A673 (cell line): ENCODE data around the gene RPRD1B. TPM values are rescaled to one million over a fixed set of nuclear protein-coding genes. Genes with fewer than 3 reads are reported as not detected.

Experiments used
- BruUV-seq: library from RNA; stranded (reverse); fragments of 400-500 nt; replicated peaks from 2 replicates; lab custom pipeline; 2021; lab: Mats Ljungman, UMichigan
- CTCF ChIA-PET: fragments of 300-600 bp; sonication (Branson Sonifier 250); formaldehyde crosslinking; loops from one replicate; lab custom pipeline; 2022; ENCODE audit warnings: antibody characterized with exemption; lab: Charles Lee
- POLR2A ChIA-PET: fragments of 300-600 bp; sonication (Branson Sonifier 250); formaldehyde crosslinking; loops from one replicate; lab custom pipeline; 2022; ENCODE audit warnings: antibody characterized with exemption; ENCODE audit not compliant: low non-redundant PET; lab: Charles Lee
- DNase-seq: peaks from one replicate; pipeline ENCODE4 v3.0.0-alpha.2; 2015; ENCODE audit warnings: low spot score
- H3K27ac ChIP-seq: fragments of 200-600 bp; sonication (generic); 2 replicates; pipeline ENCODE4 v1.5.1; 2016; ENCODE audit warnings: mixed run types, low read depth, mild to moderate bottlenecking, mixed read lengths, antibody characterized with exemption, low read length; ENCODE audit not compliant: poor library complexity, severe bottlenecking
- H3K27me3 ChIP-seq: fragments of 200-600 bp; sonication (generic); replicated peaks from 2 replicates; pipeline ENCODE4 v1.6.1; 2017; ENCODE audit warnings: mixed run types, low read depth, mild to moderate bottlenecking, mixed read lengths, antibody characterized with exemption, low read length; ENCODE audit not compliant: insufficient read depth, poor library complexity
- H3K36me3 ChIP-seq: fragments of 200-600 bp; sonication (generic); 2 replicates; pipeline ENCODE4 v1.6.1; 2016; ENCODE audit warnings: mixed run types, mild to moderate bottlenecking, mixed read lengths, antibody characterized with exemption, low read length; ENCODE audit not compliant: insufficient read depth, poor library complexity, severe bottlenecking
- H3K4me1 ChIP-seq: fragments of 200-600 bp; sonication (generic); 2 replicates; pipeline ENCODE4 v1.6.1; 2017; ENCODE audit warnings: mixed run types, mild to moderate bottlenecking, mixed read lengths, antibody characterized with exemption, low read length; ENCODE audit not compliant: insufficient read depth, poor library complexity, severe bottlenecking
- H3K4me3 ChIP-seq: fragments of 200-600 bp; sonication (generic); 2 replicates; pipeline ENCODE4 v1.5.1; 2016; ENCODE audit warnings: low read depth, mixed run types, mild to moderate bottlenecking, mixed read lengths, low read length; ENCODE audit not compliant: poor library complexity, severe bottlenecking
- H3K9me3 ChIP-seq: fragments of 200-600 bp; sonication (generic); 2 replicates; pipeline ENCODE4 v1.6.1; 2016; ENCODE audit warnings: mixed run types, low read depth, mild to moderate bottlenecking, mixed read lengths, antibody characterized with exemption, low read length; ENCODE audit not compliant: poor library complexity, severe bottlenecking
- EZH2 ChIP-seq: fragments of 200-600 bp; sonication (generic); IDR thresholded peaks from 2 replicates; pipeline ENCODE4 v1.6.1; 2017; ENCODE audit warnings: borderline replicate concordance, low read depth, mild to moderate bottlenecking, mixed read lengths, antibody characterized with exemption, low read length; ENCODE audit not compliant: poor library complexity, severe bottlenecking
- intact Hi-C: fragments of 100-400 bp; cut with micrococcal nuclease; formaldehyde crosslinking; loops from one replicate; pipeline ENCODE4 v1.10.0; 2022; ENCODE audit not compliant: unreplicated experiment
- total RNA-seq: library from RNA; stranded (reverse); gene quantifications from 2 replicates; pipeline ENCODE4 v1.2.3, GENCODE V29; 2021
- TF ChIP-seq, protein P1 (sequence below): fragments of 300-800, 200-600 bp; sonication (generic); conservative IDR thresholded peaks from 2 replicates; pipeline ENCODE4 v1.5.1; 2017; ENCODE audit warnings: low read depth, mild to moderate bottlenecking, antibody characterized with exemption, low read length, moderate library complexity, mixed read lengths

Gene RPRD1B
- total RNA-seq, 1 experiment from 2014 or later = 36.1 TPM

DNA sequence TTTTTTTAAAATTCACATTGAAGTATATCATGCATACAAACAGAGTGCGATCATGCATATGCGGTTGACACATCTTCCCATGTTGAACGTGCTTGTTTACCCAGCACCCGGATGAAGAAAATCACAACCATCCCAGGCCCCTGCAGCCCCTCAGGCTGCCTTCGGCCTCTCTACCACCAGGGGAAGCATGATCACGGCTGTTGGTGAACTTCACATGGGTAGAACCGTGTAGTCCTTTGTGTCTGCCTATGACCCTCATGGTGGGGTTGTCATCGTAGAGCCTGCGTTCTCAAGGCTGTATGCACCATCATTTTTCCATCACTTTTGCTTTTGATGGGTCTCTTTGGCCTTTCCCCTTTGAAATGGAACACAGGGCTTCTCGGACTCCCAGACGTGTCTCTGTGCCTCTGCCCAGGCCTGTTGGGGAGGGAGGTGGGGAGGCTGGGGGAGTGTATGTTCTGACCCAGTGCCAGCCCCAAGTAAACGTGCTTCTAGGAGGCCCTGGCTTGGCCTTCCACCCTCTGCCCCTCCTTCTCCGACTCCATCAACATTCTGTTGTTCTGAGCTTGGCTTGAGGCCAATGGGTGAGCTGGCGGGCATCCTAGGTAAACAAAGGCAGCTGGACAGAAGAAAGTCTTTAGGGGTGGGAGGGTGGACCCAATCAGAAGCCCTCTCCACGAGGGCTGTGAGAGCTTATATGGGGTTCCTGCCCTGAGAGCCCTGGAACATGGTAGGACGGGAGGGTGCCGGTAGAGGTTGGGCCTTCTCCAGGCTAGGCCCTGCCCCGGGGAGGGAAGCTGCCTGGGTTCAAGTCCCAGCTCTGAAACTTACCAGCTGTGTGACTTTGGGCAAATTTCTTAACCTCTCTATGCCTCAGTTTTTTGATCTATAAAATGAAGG, 91.9 kb downstream of the RPRD1B start:
- Histone ChIP-seq H3K4me3 (no peak overlapping the region), H3K27ac (no peak overlapping the region), H3K27me3 (no peaks in the 10 kb centered on the region), H3K36me3 (no peaks in the 10 kb centered on the region), H3K4me1 (no peaks in the 10 kb centered on the region), H3K9me3 (no peaks in the 10 kb centered on the region)
- BruUV-seq = no TSS peak
- intact Hi-C loops = no loop called here
- TF ChIP-seq, protein P1, sequence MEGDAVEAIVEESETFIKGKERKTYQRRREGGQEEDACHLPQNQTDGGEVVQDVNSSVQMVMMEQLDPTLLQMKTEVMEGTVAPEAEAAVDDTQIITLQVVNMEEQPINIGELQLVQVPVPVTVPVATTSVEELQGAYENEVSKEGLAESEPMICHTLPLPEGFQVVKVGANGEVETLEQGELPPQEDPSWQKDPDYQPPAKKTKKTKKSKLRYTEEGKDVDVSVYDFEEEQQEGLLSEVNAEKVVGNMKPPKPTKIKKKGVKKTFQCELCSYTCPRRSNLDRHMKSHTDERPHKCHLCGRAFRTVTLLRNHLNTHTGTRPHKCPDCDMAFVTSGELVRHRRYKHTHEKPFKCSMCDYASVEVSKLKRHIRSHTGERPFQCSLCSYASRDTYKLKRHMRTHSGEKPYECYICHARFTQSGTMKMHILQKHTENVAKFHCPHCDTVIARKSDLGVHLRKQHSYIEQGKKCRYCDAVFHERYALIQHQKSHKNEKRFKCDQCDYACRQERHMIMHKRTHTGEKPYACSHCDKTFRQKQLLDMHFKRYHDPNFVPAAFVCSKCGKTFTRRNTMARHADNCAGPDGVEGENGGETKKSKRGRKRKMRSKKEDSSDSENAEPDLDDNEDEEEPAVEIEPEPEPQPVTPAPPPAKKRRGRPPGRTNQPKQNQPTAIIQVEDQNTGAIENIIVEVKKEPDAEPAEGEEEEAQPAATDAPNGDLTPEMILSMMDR = no peak
- TF ChIP-seq EZH2 = no peak
- no peak for DNase-seq
- POLR2A ChIA-PET = interaction anchor here (0.5 to 0.6 kb wide), 2 partner anchors 195 to 476 kb away, joined by 3 to 4 read pairs; no protein-coding TSS in a partner anchor
- CTCF ChIA-PET = no interaction called here

DNA sequence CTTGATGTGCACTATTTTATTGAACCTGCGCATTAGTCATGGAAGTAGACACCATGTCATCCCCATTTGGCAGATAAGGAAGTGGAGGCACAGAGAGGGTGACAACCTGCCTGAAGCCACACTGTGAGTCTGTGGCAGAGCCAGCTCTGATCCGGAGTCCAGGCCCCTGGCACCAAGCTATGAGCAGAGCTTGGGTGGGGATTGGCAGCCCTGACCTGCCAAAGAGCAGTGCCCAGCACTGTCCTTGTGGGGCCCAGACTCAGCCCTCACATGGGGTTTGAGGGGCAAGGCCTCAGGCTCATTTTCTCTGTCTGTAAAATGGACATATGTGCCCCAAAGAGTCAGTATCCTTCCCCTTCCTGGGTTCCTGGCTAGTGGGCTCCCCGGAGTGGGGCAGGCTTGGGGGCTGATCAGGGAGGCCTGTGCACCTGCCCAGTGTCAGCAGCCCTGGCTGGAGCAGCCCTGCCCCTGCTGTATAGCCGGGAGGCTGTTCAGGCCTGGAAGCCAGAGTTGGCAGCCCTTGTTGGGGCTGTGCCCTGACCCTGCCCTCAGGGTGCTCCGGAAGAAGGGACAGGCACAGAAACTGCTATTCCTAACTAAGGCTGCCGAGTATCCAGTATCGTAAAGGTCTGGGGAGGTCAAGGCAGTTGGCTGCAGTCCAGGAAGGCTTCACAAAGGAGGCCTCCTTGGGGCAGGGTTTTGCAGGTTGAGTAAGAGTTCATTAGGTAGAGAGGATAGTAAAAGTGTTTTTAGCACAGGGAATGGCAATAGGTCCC, 92.8 kb downstream of the RPRD1B start:
- Histone ChIP-seq H3K36me3 (no peaks in the 10 kb centered on the region), H3K4me3 (no peak overlapping the region), H3K27ac (no peak overlapping the region), H3K4me1 (no peaks in the 10 kb centered on the region), H3K27me3 (no peaks in the 10 kb centered on the region), H3K9me3 (no peaks in the 10 kb centered on the region)
- DNase-seq = no peak
- no TSS peak for BruUV-seq
- intact Hi-C loops = no loop called here
- no peak for TF ChIP-seq EZH2
- TF ChIP-seq, protein P1 = no peak
- CTCF ChIA-PET = no interaction called here
- POLR2A ChIA-PET = interaction anchor here (0.5 to 0.6 kb wide), 2 partner anchors 194 to 475 kb away, joined by 3 to 4 read pairs; no protein-coding TSS in a partner anchor

- no peak for DNase-seq
- BruUV-seq = no TSS peak
- Histone ChIP-seq H3K9me3 (no peaks in the 10 kb centered on the region), H3K4me3 (no peak overlapping the region), H3K36me3 (no peaks in the 10 kb centered on the region), H3K27ac (no peak overlapping the region), H3K27me3 (no peaks in the 10 kb centered on the region), H3K4me1 (no peaks in the 10 kb centered on the region)
- no peak for TF ChIP-seq EZH2
- TF ChIP-seq, protein P1 = no peak
- intact Hi-C loops = no loop called here
- ChIA-PET POLR2A (no interaction called here), CTCF (no interaction called here)
Observed at GRCh38 chr20:38126932-38127621, 93.5 kb downstream of the RPRD1B start.
